ENCODE data around the gene SYNDIG1.

DNA sequence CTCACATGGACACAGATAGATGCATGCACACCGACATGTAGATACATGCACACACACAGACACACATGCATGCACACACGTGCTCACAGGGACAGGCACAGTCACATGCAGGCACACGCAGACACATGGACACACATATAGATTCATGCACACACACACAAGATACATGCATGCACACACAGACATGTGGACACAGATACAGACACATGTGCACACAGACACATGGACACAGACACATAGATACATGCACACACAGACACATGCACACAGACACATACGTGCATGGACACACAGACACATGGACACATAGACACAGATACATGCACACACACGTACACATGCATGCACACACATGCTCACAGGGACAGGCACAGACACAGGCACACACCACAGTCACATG lies 19.8 kb downstream of the SYNDIG1 start:
- TF ChIP-seq, protein P1, sequence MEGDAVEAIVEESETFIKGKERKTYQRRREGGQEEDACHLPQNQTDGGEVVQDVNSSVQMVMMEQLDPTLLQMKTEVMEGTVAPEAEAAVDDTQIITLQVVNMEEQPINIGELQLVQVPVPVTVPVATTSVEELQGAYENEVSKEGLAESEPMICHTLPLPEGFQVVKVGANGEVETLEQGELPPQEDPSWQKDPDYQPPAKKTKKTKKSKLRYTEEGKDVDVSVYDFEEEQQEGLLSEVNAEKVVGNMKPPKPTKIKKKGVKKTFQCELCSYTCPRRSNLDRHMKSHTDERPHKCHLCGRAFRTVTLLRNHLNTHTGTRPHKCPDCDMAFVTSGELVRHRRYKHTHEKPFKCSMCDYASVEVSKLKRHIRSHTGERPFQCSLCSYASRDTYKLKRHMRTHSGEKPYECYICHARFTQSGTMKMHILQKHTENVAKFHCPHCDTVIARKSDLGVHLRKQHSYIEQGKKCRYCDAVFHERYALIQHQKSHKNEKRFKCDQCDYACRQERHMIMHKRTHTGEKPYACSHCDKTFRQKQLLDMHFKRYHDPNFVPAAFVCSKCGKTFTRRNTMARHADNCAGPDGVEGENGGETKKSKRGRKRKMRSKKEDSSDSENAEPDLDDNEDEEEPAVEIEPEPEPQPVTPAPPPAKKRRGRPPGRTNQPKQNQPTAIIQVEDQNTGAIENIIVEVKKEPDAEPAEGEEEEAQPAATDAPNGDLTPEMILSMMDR (IDR thresholded peaks at IDR 0.05) = no peak
- TF ChIP-seq POLR2AphosphoS5 (IDR thresholded peaks at IDR 0.05; ENCODE audit: low read depth, low read length) (no peak), SIN3A (IDR thresholded peaks at IDR 0.05; ENCODE audit: borderline replicate concordance, insufficient read depth, low read depth, low read length) (no peak)
- TF ChIP-seq, protein P2, sequence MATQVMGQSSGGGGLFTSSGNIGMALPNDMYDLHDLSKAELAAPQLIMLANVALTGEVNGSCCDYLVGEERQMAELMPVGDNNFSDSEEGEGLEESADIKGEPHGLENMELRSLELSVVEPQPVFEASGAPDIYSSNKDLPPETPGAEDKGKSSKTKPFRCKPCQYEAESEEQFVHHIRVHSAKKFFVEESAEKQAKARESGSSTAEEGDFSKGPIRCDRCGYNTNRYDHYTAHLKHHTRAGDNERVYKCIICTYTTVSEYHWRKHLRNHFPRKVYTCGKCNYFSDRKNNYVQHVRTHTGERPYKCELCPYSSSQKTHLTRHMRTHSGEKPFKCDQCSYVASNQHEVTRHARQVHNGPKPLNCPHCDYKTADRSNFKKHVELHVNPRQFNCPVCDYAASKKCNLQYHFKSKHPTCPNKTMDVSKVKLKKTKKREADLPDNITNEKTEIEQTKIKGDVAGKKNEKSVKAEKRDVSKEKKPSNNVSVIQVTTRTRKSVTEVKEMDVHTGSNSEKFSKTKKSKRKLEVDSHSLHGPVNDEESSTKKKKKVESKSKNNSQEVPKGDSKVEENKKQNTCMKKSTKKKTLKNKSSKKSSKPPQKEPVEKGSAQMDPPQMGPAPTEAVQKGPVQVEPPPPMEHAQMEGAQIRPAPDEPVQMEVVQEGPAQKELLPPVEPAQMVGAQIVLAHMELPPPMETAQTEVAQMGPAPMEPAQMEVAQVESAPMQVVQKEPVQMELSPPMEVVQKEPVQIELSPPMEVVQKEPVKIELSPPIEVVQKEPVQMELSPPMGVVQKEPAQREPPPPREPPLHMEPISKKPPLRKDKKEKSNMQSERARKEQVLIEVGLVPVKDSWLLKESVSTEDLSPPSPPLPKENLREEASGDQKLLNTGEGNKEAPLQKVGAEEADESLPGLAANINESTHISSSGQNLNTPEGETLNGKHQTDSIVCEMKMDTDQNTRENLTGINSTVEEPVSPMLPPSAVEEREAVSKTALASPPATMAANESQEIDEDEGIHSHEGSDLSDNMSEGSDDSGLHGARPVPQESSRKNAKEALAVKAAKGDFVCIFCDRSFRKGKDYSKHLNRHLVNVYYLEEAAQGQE (IDR thresholded peaks at IDR 0.05; ENCODE audit: insufficient read depth in 1 of 2, low read depth in 2 of 2, low read length in 1 of 2) = no peak

Measured in Panc1 (cell line).